BE2C (cell line): ENCODE results near the gene BMP2K.

ENCODE experiments used
- DNase-seq: peaks from one replicate; pipeline ENCODE4 v3.0.0-alpha.2; 2020
- H3K27me3 ChIP-seq: fragments of 250-450 bp; sonication (Bioruptor Pico); 2 replicates; pipeline ENCODE4 v1.5.1; 2020; ENCODE audit warnings: mild to moderate bottlenecking
- H3K36me3 ChIP-seq: fragments of 250-450 bp; sonication (Bioruptor Pico); 2 replicates; pipeline ENCODE4 v1.5.1; 2020; ENCODE audit warnings: mild to moderate bottlenecking
- H3K4me1 ChIP-seq: fragments of 250-450 bp; sonication (Bioruptor Pico); 2 replicates; pipeline ENCODE4 v1.5.1; 2020
- H3K4me3 ChIP-seq: 2 replicates; pipeline ENCODE4 v1.5.1; 2011; ENCODE audit warnings: low read depth, low read length
- H3K9me3 ChIP-seq: fragments of 250-450 bp; sonication (Bioruptor Pico); 2 replicates; pipeline ENCODE4 v1.5.1; 2020
- TF ChIP-seq, protein P1 (sequence below): IDR thresholded peaks from 2 replicates; pipeline ENCODE4 v1.5.1; 2012; ENCODE audit warnings: mild to moderate bottlenecking, low read depth, low read length

BMP2K gene

DNA sequence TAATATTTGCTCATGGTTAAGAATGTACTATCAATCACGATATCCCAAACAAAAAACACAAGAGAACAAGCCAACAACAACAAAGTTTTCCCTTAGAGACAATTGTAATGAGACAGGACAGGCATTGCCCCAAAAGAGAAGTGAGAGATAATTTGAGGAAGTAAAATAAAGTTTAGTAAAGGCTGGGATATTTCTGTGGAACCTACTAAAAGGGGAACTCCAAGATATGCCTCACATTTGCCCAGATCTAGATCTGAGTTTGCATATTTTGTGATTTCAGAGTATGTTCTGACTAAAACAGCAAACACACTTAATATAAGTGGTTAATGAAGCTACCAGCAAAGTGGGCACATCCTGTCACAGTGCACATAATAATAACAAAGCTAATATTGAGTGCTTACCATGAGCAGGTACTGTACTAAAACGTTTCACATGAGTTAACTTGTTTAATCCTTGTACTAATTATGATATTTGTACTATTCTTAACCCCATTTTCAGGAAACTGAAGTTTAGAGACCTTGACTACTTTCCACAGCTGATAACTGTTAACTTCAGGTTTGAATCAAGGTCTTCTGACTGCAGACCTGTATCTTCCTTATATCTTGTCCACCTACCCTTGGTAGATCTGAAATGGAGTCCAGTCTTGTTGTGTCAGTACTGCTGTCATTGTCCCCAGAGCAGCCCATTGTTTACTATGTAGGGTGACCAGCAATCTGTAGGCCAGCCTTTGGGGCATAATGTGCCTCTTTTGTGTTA lies 26.0 kb upstream of the BMP2K start:
- no peak for DNase-seq
- Histone ChIP-seq H3K9me3 (no peaks in the 10 kb centered on the region), H3K4me3 (no peak overlapping the region), H3K27me3 (no peaks in the 10 kb centered on the region), H3K4me1 (no peaks in the 10 kb centered on the region), H3K36me3 (no peaks in the 10 kb centered on the region)
- TF ChIP-seq, protein P1, sequence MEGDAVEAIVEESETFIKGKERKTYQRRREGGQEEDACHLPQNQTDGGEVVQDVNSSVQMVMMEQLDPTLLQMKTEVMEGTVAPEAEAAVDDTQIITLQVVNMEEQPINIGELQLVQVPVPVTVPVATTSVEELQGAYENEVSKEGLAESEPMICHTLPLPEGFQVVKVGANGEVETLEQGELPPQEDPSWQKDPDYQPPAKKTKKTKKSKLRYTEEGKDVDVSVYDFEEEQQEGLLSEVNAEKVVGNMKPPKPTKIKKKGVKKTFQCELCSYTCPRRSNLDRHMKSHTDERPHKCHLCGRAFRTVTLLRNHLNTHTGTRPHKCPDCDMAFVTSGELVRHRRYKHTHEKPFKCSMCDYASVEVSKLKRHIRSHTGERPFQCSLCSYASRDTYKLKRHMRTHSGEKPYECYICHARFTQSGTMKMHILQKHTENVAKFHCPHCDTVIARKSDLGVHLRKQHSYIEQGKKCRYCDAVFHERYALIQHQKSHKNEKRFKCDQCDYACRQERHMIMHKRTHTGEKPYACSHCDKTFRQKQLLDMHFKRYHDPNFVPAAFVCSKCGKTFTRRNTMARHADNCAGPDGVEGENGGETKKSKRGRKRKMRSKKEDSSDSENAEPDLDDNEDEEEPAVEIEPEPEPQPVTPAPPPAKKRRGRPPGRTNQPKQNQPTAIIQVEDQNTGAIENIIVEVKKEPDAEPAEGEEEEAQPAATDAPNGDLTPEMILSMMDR: no peak

DNA sequence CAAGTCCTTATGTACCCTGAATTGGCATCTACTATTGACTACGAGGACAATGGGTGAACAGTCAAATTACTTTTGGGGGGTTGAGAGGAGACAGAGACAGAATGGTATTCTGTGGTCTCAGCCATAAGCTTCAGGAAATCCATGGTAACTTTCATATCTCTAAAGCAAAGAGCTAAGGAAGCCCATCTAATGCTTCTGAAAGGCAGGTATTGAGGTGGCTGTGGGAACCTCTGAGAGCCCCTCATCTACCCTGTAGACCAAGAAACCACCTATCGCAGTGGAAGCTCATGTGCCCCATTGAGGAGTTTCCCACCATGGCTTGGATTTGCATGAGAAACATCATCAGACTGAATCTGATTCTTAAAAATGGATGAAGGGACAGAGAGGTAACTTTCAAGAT lies 23.1 kb upstream of the BMP2K start:
- no peaks in the 10 kb centered on the region for H3K36me3 ChIP-seq
- no peaks in the 10 kb centered on the region for H3K27me3 ChIP-seq
- no peak for DNase-seq
- no peaks in the 10 kb centered on the region for H3K4me1 ChIP-seq
- TF ChIP-seq, protein P1: no peak
- no peak overlapping the region for H3K4me3 ChIP-seq
- H3K9me3 ChIP-seq: no peaks in the 10 kb centered on the region

DNA sequence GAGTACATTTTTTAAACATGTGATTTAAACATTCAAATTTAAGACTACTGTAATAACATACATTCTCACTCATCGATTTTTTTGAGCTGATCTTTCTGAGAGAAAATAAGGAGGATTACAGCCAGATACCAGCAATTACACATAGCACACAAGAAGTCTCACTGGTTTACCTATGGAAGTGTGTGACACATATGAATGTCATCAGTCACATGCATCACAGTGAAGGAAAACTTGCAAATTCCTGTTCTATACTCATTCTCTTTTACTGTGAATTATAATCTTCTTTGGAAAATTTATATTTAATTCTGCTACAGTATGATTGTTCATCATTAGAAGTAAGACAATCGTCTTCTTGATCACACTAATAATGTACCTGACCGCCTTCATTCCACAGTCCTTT lies 21.3 kb upstream of the BMP2K start:
- H3K4me1 ChIP-seq: no peaks in the 10 kb centered on the region
- no peak for DNase-seq
- H3K36me3 ChIP-seq: no peaks in the 10 kb centered on the region
- TF ChIP-seq, protein P1: no peak
- H3K9me3 ChIP-seq: no peaks in the 10 kb centered on the region
- no peak overlapping the region for H3K4me3 ChIP-seq
- no peaks in the 10 kb centered on the region for H3K27me3 ChIP-seq

DNA sequence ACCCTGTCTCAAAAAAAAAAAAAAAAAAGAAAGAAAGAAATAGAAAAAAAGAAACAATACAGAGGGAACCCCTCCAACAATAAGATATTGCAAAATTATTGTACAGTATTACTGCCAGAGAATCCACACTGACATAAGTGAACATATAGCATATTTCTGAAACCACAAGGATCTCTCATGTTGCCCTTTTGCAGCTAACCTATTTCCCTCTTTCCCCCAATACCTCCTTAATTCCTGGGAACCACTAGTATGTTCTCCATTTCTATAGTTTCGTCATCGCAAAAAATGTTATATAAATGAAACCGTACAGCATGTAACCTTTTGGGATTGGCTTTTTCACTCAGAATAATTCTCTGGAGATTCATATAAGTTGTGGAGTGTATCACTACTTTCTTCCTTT lies 20.0 kb upstream of the BMP2K start:
- TF ChIP-seq, protein P1: no peak
- H3K4me1 ChIP-seq: no peaks in the 10 kb centered on the region
- H3K9me3 ChIP-seq: no peaks in the 10 kb centered on the region
- no peak overlapping the region for H3K4me3 ChIP-seq
- no peak for DNase-seq
- H3K27me3 ChIP-seq: no peaks in the 10 kb centered on the region
- no peaks in the 10 kb centered on the region for H3K36me3 ChIP-seq

DNA sequence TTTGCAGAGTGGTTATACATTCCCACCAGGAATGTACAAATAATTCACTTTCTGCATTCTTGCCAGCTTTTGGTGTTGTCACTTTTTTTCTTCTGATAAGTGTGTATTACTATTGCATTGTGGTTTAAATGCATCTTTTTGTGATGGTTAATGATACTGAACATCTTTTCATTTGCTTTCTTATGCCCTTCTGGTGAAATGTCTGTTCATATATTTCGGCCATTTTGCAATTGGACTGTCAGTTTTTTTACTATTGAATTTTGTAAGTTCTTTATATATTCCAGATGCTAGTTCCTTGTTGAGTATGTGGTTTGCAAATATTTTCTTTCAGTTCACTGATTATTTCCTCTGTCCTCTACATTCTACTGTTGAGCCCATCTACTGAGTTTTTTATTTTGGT lies 19.4 kb upstream of the BMP2K start:
- Histone ChIP-seq H3K36me3 (no peaks in the 10 kb centered on the region), H3K4me3 (no peak overlapping the region), H3K27me3 (no peaks in the 10 kb centered on the region), H3K4me1 (no peaks in the 10 kb centered on the region), H3K9me3 (no peaks in the 10 kb centered on the region)
- no peak for DNase-seq
- TF ChIP-seq, protein P1: no peak

DNA sequence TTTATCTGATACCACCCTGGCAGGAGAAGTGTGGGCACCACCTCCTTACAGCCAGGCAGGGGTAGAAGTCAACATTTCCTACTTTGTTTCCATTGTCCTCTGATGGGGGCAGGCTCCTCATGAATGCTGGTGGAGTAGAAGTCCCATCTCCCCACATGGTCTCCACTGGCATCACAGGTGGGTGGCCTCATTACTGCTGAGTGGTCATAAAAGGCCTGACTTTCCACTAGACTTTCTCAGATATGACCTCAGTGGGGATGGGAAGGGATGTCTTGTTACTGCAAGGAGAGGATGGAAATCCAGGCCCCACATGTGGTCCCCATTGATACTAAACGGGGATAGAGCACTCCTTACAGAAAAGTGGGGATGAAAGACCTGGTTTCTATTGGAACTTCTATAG lies 18.6 kb upstream of the BMP2K start:
- TF ChIP-seq, protein P1: no peak
- Histone ChIP-seq H3K9me3 (no peaks in the 10 kb centered on the region), H3K4me1 (no peaks in the 10 kb centered on the region), H3K4me3 (no peak overlapping the region), H3K27me3 (no peaks in the 10 kb centered on the region), H3K36me3 (no peaks in the 10 kb centered on the region)
- DNase-seq: no peak
